Measurements from ENCODE around the gene MB.

The MB gene

DNA sequence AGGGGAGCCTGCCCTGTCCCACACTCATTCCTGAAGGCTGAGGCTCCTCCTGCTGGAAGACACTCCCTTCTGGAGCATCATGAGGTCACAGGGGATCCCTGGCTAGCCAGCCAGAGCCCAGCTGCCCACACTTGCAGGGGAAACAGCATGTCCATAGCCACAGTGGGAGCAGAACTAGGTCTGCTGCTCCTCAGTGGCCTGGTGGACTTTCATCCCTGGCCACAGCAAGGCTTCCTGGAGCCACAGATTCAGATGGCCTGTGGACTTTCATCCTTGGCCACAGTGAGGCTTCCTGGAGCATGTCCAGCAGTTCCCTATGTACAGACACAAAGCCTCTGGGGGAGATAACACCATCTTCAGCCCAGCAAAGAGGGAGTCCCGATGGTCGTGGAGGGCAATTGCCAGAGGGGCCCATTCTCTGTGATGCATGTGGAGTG is 25.2 kb upstream of the MB start:
- Mint-ChIP-seq H3K4me1 (peaks cover 27% of the 10 kb centered on the region), H3K27ac (no peak overlapping the region), H3K4me3 (no peak overlapping the region), H3K27me3 (ENCODE audit: low read depth, poor library complexity) (peaks cover 16% of the 10 kb centered on the region), H3K9me3 (no peaks in the 10 kb centered on the region), H3K36me3 (ENCODE audit: low read depth) (no peaks in the 10 kb centered on the region)
- DNase-seq: no peak
- TF ChIP-seq, protein P1, sequence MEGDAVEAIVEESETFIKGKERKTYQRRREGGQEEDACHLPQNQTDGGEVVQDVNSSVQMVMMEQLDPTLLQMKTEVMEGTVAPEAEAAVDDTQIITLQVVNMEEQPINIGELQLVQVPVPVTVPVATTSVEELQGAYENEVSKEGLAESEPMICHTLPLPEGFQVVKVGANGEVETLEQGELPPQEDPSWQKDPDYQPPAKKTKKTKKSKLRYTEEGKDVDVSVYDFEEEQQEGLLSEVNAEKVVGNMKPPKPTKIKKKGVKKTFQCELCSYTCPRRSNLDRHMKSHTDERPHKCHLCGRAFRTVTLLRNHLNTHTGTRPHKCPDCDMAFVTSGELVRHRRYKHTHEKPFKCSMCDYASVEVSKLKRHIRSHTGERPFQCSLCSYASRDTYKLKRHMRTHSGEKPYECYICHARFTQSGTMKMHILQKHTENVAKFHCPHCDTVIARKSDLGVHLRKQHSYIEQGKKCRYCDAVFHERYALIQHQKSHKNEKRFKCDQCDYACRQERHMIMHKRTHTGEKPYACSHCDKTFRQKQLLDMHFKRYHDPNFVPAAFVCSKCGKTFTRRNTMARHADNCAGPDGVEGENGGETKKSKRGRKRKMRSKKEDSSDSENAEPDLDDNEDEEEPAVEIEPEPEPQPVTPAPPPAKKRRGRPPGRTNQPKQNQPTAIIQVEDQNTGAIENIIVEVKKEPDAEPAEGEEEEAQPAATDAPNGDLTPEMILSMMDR (IDR thresholded peaks at IDR 0.05): no peak

DNA sequence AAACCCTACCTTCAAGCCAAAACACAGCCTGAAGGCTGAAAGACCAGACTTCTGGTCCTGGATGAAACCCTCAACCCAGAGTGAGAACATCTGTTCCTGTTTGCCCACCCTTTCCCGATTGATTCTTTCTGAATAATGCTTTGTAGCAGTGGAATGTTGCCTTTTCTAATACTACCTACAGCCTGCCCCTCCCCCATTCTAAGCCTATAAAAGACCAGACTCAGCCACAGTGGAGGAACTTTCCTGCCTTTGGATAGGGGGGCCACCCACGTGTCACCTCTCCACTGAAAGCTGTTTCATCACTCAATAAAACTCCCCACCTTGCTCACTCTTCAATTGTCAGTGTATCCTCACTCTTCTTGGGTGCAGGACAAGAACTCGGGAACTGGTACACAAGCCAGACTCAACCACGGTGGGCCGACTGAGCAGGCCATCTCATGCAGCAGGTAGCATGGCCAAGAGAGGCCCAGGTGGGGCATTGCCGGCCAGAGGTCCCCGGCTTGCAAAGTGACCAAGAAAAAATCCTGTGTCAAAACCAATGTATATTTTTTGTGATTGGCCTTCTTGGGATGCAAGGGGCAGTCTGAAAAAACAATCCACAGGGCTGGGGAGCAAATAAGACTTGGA is 24.5 kb upstream of the MB start:
- Mint-ChIP-seq H3K4me1 (peaks cover 28% of the 10 kb centered on the region), H3K27me3 (ENCODE audit: low read depth, poor library complexity) (peaks cover 19% of the 10 kb centered on the region), H3K36me3 (ENCODE audit: low read depth) (no peaks in the 10 kb centered on the region), H3K9me3 (no peaks in the 10 kb centered on the region), H3K27ac (no peak overlapping the region), H3K4me3 (no peak overlapping the region)
- no peak for DNase-seq
- TF ChIP-seq, protein P1 (IDR thresholded peaks at IDR 0.05): no peak

DNA sequence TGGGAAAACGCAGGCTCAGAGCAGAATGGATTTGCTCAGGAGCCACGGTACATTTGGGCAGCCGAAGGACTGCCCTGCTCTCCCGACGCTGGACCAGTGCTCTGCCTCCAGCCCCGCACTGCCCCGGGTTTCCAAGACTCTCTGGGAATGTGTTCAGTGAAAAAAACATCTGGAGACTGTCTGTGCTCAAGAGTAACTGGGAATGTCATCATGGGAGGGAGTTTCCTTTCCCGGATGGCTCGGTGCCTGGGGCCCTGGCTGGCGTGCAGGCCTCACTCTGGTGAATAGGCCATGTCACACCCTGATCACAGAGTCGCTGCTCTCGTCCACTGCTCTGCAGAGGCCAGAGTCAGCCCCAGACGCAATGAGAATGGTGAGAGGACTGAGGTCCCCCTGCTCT is 21.3 kb upstream of the MB start:
- H3K27me3 Mint-ChIP-seq (ENCODE audit: low read depth, poor library complexity): peaks cover 19% of the 10 kb centered on the region
- H3K36me3 Mint-ChIP-seq (ENCODE audit: low read depth): no peaks in the 10 kb centered on the region
- H3K4me3 Mint-ChIP-seq: no peak overlapping the region
- TF ChIP-seq, protein P1 (IDR thresholded peaks at IDR 0.05): no peak
- peak overlapping the region; percentile 69 for H3K27ac Mint-ChIP-seq
- peaks cover 2% of the 10 kb centered on the region for H3K9me3 Mint-ChIP-seq
- DNase-seq: no peak
- H3K4me1 Mint-ChIP-seq: peaks cover 30% of the 10 kb centered on the region

DNA sequence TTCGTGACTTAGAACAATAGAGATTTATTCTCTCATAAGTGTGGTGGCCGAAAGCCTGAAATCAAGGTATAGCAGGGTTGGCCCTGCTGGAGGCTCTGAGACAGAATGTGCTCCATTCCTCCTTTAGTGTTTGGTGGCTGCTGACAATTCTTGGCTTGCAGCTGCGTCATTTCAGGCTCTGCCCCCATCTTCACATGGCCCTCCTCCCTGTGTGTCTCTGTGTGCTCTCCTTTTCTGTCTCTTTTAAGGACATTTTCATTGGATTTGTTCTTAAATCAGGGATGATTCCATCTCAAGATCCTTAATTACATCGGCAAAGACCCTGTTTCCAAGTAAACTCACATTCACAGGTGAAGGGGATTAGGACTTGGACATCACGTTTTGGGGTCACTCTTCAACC is 20.9 kb upstream of the MB start:
- H3K27ac Mint-ChIP-seq: peak overlapping the region; percentile 34
- H3K4me3 Mint-ChIP-seq: no peak overlapping the region
- H3K9me3 Mint-ChIP-seq: peaks cover 4% of the 10 kb centered on the region
- peaks cover 19% of the 10 kb centered on the region for H3K27me3 Mint-ChIP-seq (ENCODE audit: low read depth, poor library complexity)
- peaks cover 34% of the 10 kb centered on the region for H3K4me1 Mint-ChIP-seq
- no peaks in the 10 kb centered on the region for H3K36me3 Mint-ChIP-seq (ENCODE audit: low read depth)
- DNase-seq: no peak
- TF ChIP-seq, protein P1 (IDR thresholded peaks at IDR 0.05): no peak

DNA sequence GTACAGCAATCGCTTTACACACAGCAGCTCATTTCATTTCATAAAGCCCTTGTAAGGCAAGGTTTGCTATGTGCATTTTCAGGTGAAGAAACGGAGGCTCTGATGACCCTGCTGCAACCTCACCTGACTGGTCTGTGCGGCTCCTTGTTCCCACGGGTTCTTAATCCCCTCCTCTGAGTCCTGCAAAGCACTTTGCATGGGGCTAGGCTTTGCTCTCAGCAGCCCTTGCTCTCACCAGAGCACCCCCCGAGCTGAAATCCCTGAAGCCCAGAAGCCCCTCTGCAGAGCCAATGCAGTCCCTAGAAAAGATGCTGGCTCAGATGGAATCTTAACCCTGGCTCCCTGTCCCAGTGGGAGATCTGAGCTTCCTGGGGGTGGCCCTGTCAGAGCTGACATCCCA is 20.1 kb upstream of the MB start:
- TF ChIP-seq, protein P1 (IDR thresholded peaks at IDR 0.05): no peak
- DNase-seq: no peak
- no peaks in the 10 kb centered on the region for H3K36me3 Mint-ChIP-seq (ENCODE audit: low read depth)
- H3K27ac Mint-ChIP-seq: no peak overlapping the region
- H3K4me3 Mint-ChIP-seq: no peak overlapping the region
- peaks cover 36% of the 10 kb centered on the region for H3K4me1 Mint-ChIP-seq
- peaks cover 19% of the 10 kb centered on the region for H3K27me3 Mint-ChIP-seq (ENCODE audit: low read depth, poor library complexity)
- H3K9me3 Mint-ChIP-seq: peaks cover 4% of the 10 kb centered on the region

DNA sequence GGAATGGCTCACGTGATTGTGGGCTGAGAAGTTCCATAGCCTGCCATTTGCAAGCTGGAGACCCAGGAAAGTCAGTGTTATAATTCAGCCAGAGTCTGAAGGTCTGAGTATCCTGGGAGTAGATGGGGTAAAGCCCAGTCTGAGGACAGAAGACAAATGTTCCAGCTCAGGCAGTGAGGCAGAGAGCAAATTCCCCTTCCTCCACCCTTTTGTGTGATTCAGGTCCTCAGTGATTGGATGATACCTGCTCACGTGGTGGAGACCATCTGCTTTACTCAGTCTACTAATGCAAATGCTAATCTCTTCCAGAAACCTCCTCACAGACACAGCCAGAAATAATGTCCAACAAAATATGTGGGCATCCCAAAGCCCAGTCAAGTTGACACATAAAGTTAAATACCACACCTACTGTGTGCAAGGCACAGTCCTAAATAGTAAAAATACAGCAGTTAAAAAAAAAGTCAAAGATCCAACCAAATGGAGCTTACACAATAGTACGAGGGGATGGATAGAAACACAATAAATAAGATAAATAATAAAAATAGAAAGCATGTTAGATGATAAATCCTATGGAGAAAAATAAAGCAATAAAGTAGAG is 17.9 kb upstream of the MB start:
- TF ChIP-seq, protein P1 (IDR thresholded peaks at IDR 0.05): no peak
- H3K4me1 Mint-ChIP-seq: peaks cover 33% of the 10 kb centered on the region
- no peak for DNase-seq
- no peaks in the 10 kb centered on the region for H3K36me3 Mint-ChIP-seq (ENCODE audit: low read depth)
- no peak overlapping the region for H3K4me3 Mint-ChIP-seq
- no peak overlapping the region for H3K27ac Mint-ChIP-seq
- peaks cover 12% of the 10 kb centered on the region for H3K27me3 Mint-ChIP-seq (ENCODE audit: low read depth, poor library complexity)
- H3K9me3 Mint-ChIP-seq: peaks cover 4% of the 10 kb centered on the region
